Measurements from ENCODE around the gene RIMBP3C. TPM values are rescaled to one million over a fixed set of nuclear protein-coding genes. Genes with fewer than 3 reads are reported as not detected.

RIMBP3C gene
- total and polyA plus RNA-seq, 2 of the 8 experiments (the other 6 are each of a cell fraction or from before 2014, with no cell fraction given), result 0.08 TPM; not detected in 1

DNA sequence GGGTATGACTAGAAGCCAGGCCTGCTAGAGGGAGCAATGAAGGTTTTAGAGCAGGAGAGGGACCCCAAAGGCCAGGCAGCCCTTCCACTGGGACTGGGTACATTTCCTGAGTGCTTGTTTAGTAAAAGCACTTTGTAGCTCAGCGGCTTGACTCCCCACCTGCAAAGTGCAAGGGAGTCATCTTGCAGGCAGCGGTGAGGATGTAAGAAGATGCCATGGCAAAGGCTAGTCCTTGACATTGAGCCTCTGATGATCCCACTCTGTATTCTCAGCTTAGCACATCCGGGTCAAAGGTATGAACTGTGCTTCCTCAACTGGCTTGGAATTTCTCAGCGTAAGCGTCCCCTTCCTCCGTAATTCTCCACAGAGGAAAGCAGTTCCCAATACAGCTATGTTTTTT is 13.2 kb upstream of the RIMBP3C start (continued):
- TF ChIP-seq, protein P1, sequence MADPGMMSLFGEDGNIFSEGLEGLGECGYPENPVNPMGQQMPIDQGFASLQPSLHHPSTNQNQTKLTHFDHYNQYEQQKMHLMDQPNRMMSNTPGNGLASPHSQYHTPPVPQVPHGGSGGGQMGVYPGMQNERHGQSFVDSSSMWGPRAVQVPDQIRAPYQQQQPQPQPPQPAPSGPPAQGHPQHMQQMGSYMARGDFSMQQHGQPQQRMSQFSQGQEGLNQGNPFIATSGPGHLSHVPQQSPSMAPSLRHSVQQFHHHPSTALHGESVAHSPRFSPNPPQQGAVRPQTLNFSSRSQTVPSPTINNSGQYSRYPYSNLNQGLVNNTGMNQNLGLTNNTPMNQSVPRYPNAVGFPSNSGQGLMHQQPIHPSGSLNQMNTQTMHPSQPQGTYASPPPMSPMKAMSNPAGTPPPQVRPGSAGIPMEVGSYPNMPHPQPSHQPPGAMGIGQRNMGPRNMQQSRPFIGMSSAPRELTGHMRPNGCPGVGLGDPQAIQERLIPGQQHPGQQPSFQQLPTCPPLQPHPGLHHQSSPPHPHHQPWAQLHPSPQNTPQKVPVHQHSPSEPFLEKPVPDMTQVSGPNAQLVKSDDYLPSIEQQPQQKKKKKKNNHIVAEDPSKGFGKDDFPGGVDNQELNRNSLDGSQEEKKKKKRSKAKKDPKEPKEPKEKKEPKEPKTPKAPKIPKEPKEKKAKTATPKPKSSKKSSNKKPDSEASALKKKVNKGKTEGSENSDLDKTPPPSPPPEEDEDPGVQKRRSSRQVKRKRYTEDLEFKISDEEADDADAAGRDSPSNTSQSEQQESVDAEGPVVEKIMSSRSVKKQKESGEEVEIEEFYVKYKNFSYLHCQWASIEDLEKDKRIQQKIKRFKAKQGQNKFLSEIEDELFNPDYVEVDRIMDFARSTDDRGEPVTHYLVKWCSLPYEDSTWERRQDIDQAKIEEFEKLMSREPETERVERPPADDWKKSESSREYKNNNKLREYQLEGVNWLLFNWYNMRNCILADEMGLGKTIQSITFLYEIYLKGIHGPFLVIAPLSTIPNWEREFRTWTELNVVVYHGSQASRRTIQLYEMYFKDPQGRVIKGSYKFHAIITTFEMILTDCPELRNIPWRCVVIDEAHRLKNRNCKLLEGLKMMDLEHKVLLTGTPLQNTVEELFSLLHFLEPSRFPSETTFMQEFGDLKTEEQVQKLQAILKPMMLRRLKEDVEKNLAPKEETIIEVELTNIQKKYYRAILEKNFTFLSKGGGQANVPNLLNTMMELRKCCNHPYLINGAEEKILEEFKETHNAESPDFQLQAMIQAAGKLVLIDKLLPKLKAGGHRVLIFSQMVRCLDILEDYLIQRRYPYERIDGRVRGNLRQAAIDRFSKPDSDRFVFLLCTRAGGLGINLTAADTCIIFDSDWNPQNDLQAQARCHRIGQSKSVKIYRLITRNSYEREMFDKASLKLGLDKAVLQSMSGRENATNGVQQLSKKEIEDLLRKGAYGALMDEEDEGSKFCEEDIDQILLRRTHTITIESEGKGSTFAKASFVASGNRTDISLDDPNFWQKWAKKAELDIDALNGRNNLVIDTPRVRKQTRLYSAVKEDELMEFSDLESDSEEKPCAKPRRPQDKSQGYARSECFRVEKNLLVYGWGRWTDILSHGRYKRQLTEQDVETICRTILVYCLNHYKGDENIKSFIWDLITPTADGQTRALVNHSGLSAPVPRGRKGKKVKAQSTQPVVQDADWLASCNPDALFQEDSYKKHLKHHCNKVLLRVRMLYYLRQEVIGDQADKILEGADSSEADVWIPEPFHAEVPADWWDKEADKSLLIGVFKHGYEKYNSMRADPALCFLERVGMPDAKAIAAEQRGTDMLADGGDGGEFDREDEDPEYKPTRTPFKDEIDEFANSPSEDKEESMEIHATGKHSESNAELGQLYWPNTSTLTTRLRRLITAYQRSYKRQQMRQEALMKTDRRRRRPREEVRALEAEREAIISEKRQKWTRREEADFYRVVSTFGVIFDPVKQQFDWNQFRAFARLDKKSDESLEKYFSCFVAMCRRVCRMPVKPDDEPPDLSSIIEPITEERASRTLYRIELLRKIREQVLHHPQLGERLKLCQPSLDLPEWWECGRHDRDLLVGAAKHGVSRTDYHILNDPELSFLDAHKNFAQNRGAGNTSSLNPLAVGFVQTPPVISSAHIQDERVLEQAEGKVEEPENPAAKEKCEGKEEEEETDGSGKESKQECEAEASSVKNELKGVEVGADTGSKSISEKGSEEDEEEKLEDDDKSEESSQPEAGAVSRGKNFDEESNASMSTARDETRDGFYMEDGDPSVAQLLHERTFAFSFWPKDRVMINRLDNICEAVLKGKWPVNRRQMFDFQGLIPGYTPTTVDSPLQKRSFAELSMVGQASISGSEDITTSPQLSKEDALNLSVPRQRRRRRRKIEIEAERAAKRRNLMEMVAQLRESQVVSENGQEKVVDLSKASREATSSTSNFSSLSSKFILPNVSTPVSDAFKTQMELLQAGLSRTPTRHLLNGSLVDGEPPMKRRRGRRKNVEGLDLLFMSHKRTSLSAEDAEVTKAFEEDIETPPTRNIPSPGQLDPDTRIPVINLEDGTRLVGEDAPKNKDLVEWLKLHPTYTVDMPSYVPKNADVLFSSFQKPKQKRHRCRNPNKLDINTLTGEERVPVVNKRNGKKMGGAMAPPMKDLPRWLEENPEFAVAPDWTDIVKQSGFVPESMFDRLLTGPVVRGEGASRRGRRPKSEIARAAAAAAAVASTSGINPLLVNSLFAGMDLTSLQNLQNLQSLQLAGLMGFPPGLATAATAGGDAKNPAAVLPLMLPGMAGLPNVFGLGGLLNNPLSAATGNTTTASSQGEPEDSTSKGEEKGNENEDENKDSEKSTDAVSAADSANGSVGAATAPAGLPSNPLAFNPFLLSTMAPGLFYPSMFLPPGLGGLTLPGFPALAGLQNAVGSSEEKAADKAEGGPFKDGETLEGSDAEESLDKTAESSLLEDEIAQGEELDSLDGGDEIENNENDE (IDR thresholded peaks at IDR 0.05; ENCODE audit: insufficient replicate concordance, low read length), result no peak
- TF ChIP-seq, protein P2, sequence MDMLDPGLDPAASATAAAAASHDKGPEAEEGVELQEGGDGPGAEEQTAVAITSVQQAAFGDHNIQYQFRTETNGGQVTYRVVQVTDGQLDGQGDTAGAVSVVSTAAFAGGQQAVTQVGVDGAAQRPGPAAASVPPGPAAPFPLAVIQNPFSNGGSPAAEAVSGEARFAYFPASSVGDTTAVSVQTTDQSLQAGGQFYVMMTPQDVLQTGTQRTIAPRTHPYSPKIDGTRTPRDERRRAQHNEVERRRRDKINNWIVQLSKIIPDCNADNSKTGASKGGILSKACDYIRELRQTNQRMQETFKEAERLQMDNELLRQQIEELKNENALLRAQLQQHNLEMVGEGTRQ (IDR thresholded peaks at IDR 0.05; ENCODE audit: low read length), result no peak
- no peak for TF ChIP-seq SUZ12 (IDR thresholded peaks at IDR 0.05; ENCODE audit: low read length)
- no peak for TF ChIP-seq HDAC2 (IDR thresholded peaks at IDR 0.05; ENCODE audit: borderline replicate concordance in 1 of 2, low read depth in 2 of 2, low read length in 2 of 2)
- no peak for TF ChIP-seq CREB1 (IDR thresholded peaks at IDR 0.05)
- no peak for TF ChIP-seq ASH2L (IDR thresholded peaks at IDR 0.05; ENCODE audit: low read length)
- no peak for TF ChIP-seq JUND (IDR thresholded peaks at IDR 0.05; ENCODE audit: low read length)
- no peak for TF ChIP-seq SP4 (IDR thresholded peaks at IDR 0.05; ENCODE audit: low read length)
- TF ChIP-seq, protein P3, sequence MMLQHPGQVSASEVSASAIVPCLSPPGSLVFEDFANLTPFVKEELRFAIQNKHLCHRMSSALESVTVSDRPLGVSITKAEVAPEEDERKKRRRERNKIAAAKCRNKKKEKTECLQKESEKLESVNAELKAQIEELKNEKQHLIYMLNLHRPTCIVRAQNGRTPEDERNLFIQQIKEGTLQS (IDR thresholded peaks at IDR 0.05; ENCODE audit: insufficient read depth, low read depth, low read length), result no peak
- no peak for TF ChIP-seq YY1 (IDR thresholded peaks at IDR 0.05; ENCODE audit: low read depth, low read length)
